ENCODE results near the gene SUSD5.
A peak's percentile ranks its signal among the peaks of the same experiment; 100 is the strongest.

Gene SUSD5

DNA sequence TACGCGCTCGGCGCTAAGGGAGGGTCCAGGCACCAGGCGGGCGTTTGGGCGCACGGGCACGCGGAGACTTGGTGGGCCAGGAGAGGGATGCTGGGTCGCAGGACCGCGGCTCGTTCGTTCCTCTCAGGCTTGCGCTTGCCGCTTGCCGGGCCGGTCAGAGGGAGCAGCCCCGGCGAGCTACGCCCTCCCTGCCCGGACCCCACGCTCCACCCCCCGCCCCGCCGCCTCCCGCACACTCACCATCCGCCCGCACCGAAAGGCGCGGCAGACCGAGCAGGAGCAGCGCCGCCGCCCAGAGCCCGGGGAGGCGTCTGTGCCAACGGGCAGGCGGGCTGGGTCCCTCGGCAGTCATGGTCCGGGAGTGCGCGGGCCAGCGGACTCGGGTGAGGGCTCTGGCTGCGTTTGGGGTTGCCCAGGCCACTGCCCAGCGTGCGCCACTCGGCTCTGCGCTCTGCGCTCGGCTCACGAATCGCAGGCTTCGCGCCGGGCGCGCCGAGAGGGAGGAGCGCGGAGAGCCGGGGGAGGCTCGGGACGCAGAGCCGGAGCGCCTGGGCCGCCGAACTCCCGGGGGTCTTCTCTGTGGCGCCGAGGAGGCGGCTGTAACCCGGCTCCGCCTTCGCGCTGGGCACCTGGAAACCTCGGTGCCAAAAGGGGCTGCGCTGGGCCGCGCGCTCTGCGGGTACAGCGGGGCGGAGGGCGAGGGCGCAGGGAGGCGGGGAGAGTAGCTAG, at the start of gene SUSD5 (continued):
- TF ChIP-seq, protein P1, sequence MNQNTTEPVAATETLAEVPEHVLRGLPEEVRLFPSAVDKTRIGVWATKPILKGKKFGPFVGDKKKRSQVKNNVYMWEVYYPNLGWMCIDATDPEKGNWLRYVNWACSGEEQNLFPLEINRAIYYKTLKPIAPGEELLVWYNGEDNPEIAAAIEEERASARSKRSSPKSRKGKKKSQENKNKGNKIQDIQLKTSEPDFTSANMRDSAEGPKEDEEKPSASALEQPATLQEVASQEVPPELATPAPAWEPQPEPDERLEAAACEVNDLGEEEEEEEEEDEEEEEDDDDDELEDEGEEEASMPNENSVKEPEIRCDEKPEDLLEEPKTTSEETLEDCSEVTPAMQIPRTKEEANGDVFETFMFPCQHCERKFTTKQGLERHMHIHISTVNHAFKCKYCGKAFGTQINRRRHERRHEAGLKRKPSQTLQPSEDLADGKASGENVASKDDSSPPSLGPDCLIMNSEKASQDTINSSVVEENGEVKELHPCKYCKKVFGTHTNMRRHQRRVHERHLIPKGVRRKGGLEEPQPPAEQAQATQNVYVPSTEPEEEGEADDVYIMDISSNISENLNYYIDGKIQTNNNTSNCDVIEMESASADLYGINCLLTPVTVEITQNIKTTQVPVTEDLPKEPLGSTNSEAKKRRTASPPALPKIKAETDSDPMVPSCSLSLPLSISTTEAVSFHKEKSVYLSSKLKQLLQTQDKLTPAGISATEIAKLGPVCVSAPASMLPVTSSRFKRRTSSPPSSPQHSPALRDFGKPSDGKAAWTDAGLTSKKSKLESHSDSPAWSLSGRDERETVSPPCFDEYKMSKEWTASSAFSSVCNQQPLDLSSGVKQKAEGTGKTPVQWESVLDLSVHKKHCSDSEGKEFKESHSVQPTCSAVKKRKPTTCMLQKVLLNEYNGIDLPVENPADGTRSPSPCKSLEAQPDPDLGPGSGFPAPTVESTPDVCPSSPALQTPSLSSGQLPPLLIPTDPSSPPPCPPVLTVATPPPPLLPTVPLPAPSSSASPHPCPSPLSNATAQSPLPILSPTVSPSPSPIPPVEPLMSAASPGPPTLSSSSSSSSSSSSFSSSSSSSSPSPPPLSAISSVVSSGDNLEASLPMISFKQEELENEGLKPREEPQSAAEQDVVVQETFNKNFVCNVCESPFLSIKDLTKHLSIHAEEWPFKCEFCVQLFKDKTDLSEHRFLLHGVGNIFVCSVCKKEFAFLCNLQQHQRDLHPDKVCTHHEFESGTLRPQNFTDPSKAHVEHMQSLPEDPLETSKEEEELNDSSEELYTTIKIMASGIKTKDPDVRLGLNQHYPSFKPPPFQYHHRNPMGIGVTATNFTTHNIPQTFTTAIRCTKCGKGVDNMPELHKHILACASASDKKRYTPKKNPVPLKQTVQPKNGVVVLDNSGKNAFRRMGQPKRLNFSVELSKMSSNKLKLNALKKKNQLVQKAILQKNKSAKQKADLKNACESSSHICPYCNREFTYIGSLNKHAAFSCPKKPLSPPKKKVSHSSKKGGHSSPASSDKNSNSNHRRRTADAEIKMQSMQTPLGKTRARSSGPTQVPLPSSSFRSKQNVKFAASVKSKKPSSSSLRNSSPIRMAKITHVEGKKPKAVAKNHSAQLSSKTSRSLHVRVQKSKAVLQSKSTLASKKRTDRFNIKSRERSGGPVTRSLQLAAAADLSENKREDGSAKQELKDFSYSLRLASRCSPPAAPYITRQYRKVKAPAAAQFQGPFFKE (tag by site-specific recombination; IDR thresholded peaks at IDR 0.05; ENCODE audit: borderline replicate concordance): no peak
- TF ChIP-seq ZNF544 (tag by site-specific recombination; IDR thresholded peaks at IDR 0.05) (no peak), ZNF558 (tag by site-specific recombination; IDR thresholded peaks at IDR 0.05) (no peak), ZNF473 (tag by site-specific recombination; IDR thresholded peaks at IDR 0.05) (no peak), GLIS2 (tag by site-specific recombination; IDR thresholded peaks at IDR 0.05) (peak; percentile 81; the same call in 1 of the 2 replicates), ZBTB17 (tag by site-specific recombination; IDR thresholded peaks at IDR 0.05) (peak; percentile 99), ZBTB48 (tag by site-specific recombination; IDR thresholded peaks at IDR 0.05) (no peak; the same call in none of the 2 replicates), ZNF747 (tag by site-specific recombination; IDR thresholded peaks at IDR 0.05) (no peak), ZNF391 (tag by site-specific recombination; IDR thresholded peaks at IDR 0.05; ENCODE audit: borderline replicate concordance, low read depth) (no peak), BCL11B (tag by site-specific recombination; IDR thresholded peaks at IDR 0.05; ENCODE audit: low read depth) (no peak), SCRT2 (tag by site-specific recombination; IDR thresholded peaks at IDR 0.05) (no peak), ZNF677 (tag by site-specific recombination; IDR thresholded peaks at IDR 0.05) (no peak), ZNF626 (tag by site-specific recombination; IDR thresholded peaks at IDR 0.05) (no peak), ZNF571 (tag by site-specific recombination; IDR thresholded peaks at IDR 0.05) (no peak), ZFHX2 (tag by site-specific recombination; conservative IDR thresholded peaks at IDR 0.05) (0 out of 2 replicates have a peak, but pooled peaks have one; percentile 13), ZNF292 (tag by site-specific recombination; IDR thresholded peaks at IDR 0.05; ENCODE audit: borderline replicate concordance, low read depth) (no peak), HOXC10 (CRISPR knock-in tag; IDR thresholded peaks at IDR 0.05) (no peak), ZNF600 (tag by site-specific recombination; IDR thresholded peaks at IDR 0.05) (no peak; the same call in none of the 2 replicates), ZNF48 (tag by site-specific recombination; IDR thresholded peaks at IDR 0.05) (no peak), TRIM28 (IDR thresholded peaks at IDR 0.05; ENCODE audit: borderline replicate concordance, low read length) (no peak)
- TF ChIP-seq, protein P2, sequence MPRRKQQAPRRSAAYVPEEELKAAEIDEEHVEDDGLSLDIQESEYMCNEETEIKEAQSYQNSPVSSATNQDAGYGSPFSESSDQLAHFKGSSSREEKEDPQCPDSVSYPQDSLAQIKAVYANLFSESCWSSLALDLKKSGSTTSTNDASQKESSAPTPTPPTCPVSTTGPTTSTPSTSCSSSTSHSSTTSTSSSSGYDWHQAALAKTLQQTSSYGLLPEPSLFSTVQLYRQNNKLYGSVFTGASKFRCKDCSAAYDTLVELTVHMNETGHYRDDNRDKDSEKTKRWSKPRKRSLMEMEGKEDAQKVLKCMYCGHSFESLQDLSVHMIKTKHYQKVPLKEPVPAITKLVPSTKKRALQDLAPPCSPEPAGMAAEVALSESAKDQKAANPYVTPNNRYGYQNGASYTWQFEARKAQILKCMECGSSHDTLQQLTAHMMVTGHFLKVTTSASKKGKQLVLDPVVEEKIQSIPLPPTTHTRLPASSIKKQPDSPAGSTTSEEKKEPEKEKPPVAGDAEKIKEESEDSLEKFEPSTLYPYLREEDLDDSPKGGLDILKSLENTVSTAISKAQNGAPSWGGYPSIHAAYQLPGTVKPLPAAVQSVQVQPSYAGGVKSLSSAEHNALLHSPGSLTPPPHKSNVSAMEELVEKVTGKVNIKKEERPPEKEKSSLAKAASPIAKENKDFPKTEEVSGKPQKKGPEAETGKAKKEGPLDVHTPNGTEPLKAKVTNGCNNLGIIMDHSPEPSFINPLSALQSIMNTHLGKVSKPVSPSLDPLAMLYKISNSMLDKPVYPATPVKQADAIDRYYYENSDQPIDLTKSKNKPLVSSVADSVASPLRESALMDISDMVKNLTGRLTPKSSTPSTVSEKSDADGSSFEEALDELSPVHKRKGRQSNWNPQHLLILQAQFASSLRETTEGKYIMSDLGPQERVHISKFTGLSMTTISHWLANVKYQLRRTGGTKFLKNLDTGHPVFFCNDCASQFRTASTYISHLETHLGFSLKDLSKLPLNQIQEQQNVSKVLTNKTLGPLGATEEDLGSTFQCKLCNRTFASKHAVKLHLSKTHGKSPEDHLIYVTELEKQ (tag by site-specific recombination; IDR thresholded peaks at IDR 0.05; ENCODE audit: borderline replicate concordance): no peak
- TF ChIP-seq, protein P3, sequence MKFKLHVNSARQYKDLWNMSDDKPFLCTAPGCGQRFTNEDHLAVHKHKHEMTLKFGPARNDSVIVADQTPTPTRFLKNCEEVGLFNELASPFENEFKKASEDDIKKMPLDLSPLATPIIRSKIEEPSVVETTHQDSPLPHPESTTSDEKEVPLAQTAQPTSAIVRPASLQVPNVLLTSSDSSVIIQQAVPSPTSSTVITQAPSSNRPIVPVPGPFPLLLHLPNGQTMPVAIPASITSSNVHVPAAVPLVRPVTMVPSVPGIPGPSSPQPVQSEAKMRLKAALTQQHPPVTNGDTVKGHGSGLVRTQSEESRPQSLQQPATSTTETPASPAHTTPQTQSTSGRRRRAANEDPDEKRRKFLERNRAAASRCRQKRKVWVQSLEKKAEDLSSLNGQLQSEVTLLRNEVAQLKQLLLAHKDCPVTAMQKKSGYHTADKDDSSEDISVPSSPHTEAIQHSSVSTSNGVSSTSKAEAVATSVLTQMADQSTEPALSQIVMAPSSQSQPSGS (tag by site-specific recombination; IDR thresholded peaks at IDR 0.05; ENCODE audit: low read depth): no peak
- TF ChIP-seq, protein P4, sequence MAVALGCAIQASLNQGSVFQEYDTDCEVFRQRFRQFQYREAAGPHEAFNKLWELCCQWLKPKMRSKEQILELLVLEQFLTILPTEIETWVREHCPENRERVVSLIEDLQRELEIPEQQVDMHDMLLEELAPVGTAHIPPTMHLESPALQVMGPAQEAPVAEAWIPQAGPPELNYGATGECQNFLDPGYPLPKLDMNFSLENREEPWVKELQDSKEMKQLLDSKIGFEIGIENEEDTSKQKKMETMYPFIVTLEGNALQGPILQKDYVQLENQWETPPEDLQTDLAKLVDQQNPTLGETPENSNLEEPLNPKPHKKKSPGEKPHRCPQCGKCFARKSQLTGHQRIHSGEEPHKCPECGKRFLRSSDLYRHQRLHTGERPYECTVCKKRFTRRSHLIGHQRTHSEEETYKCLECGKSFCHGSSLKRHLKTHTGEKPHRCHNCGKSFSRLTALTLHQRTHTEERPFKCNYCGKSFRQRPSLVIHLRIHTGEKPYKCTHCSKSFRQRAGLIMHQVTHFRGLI (tag by site-specific recombination; IDR thresholded peaks at IDR 0.05): 0 out of 2 replicates have a peak, but pooled peaks have one; percentile 31
- TF ChIP-seq, protein P5, sequence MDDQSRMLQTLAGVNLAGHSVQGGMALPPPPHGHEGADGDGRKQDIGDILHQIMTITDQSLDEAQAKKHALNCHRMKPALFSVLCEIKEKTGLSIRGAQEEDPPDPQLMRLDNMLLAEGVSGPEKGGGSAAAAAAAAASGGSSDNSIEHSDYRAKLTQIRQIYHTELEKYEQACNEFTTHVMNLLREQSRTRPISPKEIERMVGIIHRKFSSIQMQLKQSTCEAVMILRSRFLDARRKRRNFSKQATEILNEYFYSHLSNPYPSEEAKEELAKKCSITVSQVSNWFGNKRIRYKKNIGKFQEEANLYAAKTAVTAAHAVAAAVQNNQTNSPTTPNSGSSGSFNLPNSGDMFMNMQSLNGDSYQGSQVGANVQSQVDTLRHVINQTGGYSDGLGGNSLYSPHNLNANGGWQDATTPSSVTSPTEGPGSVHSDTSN (CRISPR knock-in tag; IDR thresholded peaks at IDR 0.05): no peak

All from HEK293 (cell line).